ENCODE data around the gene CTDSPL2. TPM values are rescaled to one million over a fixed set of nuclear protein-coding genes. Genes with fewer than 3 reads are reported as not detected.
"Not testable (repeated sequence)": the region's sequence is repeated elsewhere in the genome, so short reads cannot be mapped to it uniquely, and the experiment has no call there.

Gene CTDSPL2
- total and polyA plus RNA-seq, 7 experiments from 2014 or later, result 40.8 to 81.8 (median 68.6) TPM

- Mint-ChIP-seq H3K9me3 (no peaks in the 10 kb centered on the region), H3K36me3 (peaks cover 0 to 12% (median 5%) of the 10 kb centered on the region in 5 donors), H3K4me1 (peaks cover 4 to 21% (median 12%) of the 10 kb centered on the region in 7 donors), H3K27ac (peak overlapping the region in 4 of 9 donors; percentile 4 to 25 (median 8)), H3K27me3 (no peaks in the 10 kb centered on the region), H3K4me3 (no peak overlapping the region)
- Histone ChIP-seq H3K9me3 (ENCODE audit: control insufficient read depth in 2 of 3, low read length in 3 of 3) (no peaks in the 10 kb centered on the region), H3K27ac (ENCODE audit: low read depth, low read length) (peak overlapping the region; percentile 10), H3K4me3 (ENCODE audit: low read length) (no peak overlapping the region), H3K27me3 (ENCODE audit: control insufficient read depth in 2 of 2, insufficient read depth in 2 of 2, low read length in 2 of 2) (no peaks in the 10 kb centered on the region), H3K4me1 (ENCODE audit: control insufficient read depth in 2 of 2, insufficient read depth in 2 of 2, low read length in 2 of 2) (no peaks in the 10 kb centered on the region), H3K36me3 (ENCODE audit: control insufficient read depth in 2 of 3, insufficient read depth in 3 of 3, low read length in 3 of 3) (peaks cover 0 to 12% (median 0%) of the 10 kb centered on the region in 3 experiments)
- no peak for DNase-seq
- intact Hi-C loops (cut with micrococcal nuclease), result no loop called here
- ATAC-seq, result no peak
- ChIA-PET POLR2A (interaction anchor here (0.5 kb wide), 1 partner anchor 681 kb away, joined by 3 read pairs; no protein-coding TSS in a partner anchor), CTCF (no interaction called here)
Observed at GRCh38 chr15:44527241-44527640, 99.8 kb downstream of the CTDSPL2 start.

- Histone ChIP-seq H3K4me3 (ENCODE audit: low read length) (no peak overlapping the region), H3K27ac (ENCODE audit: low read depth, low read length) (no peak overlapping the region), H3K36me3 (ENCODE audit: control insufficient read depth in 2 of 3, insufficient read depth in 3 of 3, low read length in 3 of 3) (no peaks in the 10 kb centered on the region), H3K9me3 (ENCODE audit: control insufficient read depth in 2 of 3, low read length in 3 of 3) (no peaks in the 10 kb centered on the region), H3K27me3 (ENCODE audit: control insufficient read depth in 2 of 2, insufficient read depth in 2 of 2, low read length in 2 of 2) (no peaks in the 10 kb centered on the region), H3K4me1 (ENCODE audit: control insufficient read depth in 2 of 2, insufficient read depth in 2 of 2, low read length in 2 of 2) (peaks cover 0 to 3% of the 10 kb centered on the region in 2 donors)
- ChIA-PET CTCF (no interaction called here), POLR2A (interaction anchor here (0.5 to 0.7 kb wide), 3 partner anchors 8 to 241 kb away, joined by 3 to 4 read pairs (median 3); partner anchors contain the start of gene GOLM2)
- no peaks in the 10 kb centered on the region for H3K9me3 Mint-ChIP-seq
- ATAC-seq (no peak), DNase-seq (no peak)
- H3K4me1 Mint-ChIP-seq, result peaks cover 4 to 35% (median 21%) of the 10 kb centered on the region in 7 donors
- peak overlapping the region in 2 of 10 donors; percentile 2 to 7 for H3K4me3 Mint-ChIP-seq
- peaks cover 0 to 6% (median 0%) of the 10 kb centered on the region in 5 donors for H3K36me3 Mint-ChIP-seq
- H3K27ac Mint-ChIP-seq, result peak overlapping the region in 8 of 9 donors; percentile 6 to 86 (median 40)
- intact Hi-C loops (cut with micrococcal nuclease), result no loop called here
- H3K27me3 Mint-ChIP-seq, result no peaks in the 10 kb centered on the region
Observed at GRCh38 chr15:44529864-44530604, 102.6 kb downstream of the CTDSPL2 start.

GRCh38 chr15:44530653-44531052, 103.2 kb downstream of the CTDSPL2 start:
- ATAC-seq, result no peak
- intact Hi-C loops (cut with micrococcal nuclease), result no loop called here
- H3K36me3 Mint-ChIP-seq, result peaks cover 0 to 7% (median 0%) of the 10 kb centered on the region in 5 donors
- ChIA-PET CTCF (no interaction called here), POLR2A (interaction anchor here (0.7 kb wide), 1 partner anchor 125 kb away, joined by 4 read pairs; no protein-coding TSS in a partner anchor)
- H3K9me3 Mint-ChIP-seq, result no peaks in the 10 kb centered on the region
- peak overlapping the region; percentile 6 to 86 (median 13) for H3K27ac Mint-ChIP-seq
- DNase-seq, result no peak
- H3K4me3 Mint-ChIP-seq, result peak overlapping the region in 2 of 10 donors; percentile 2 to 13
- no peaks in the 10 kb centered on the region for H3K9me3 ChIP-seq (ENCODE audit: control insufficient read depth in 2 of 3, low read length in 3 of 3)
- no peaks in the 10 kb centered on the region for H3K36me3 ChIP-seq (ENCODE audit: control insufficient read depth in 2 of 3, insufficient read depth in 3 of 3, low read length in 3 of 3)
- peaks cover 3% of the 10 kb centered on the region in 2 donors for H3K4me1 ChIP-seq (ENCODE audit: control insufficient read depth in 2 of 2, insufficient read depth in 2 of 2, low read length in 2 of 2)
- peaks cover 7 to 41% (median 26%) of the 10 kb centered on the region in 7 donors for H3K4me1 Mint-ChIP-seq
- H3K27ac ChIP-seq (ENCODE audit: low read depth, low read length), result no peak overlapping the region
- H3K4me3 ChIP-seq (ENCODE audit: low read length), result no peak overlapping the region
- H3K27me3 ChIP-seq (ENCODE audit: control insufficient read depth in 2 of 2, insufficient read depth in 2 of 2, low read length in 2 of 2), result no peaks in the 10 kb centered on the region
- no peaks in the 10 kb centered on the region for H3K27me3 Mint-ChIP-seq

GRCh38 chr15:44532275-44532674, 104.8 kb downstream of the CTDSPL2 start:
- peaks cover 11 to 46% (median 29%) of the 10 kb centered on the region in 7 donors for H3K4me1 Mint-ChIP-seq
- CTCF ChIA-PET, result interaction anchor here (0.7 kb wide), 2 partner anchors 18 to 245 kb away, joined by 3 read pairs; no protein-coding TSS in a partner anchor
- H3K36me3 Mint-ChIP-seq; H3K36me3 ChIP-seq (ENCODE audit: control insufficient read depth in 2 of 3, insufficient read depth in 3 of 3, low read length in 3 of 3); H3K27ac ChIP-seq (ENCODE audit: low read depth, low read length); H3K4me3 Mint-ChIP-seq; DNase-seq; H3K9me3 Mint-ChIP-seq; ATAC-seq; H3K27me3 Mint-ChIP-seq; H3K4me1 ChIP-seq (ENCODE audit: control insufficient read depth in 2 of 2, insufficient read depth in 2 of 2, low read length in 2 of 2); H3K9me3 ChIP-seq (ENCODE audit: control insufficient read depth in 2 of 3, low read length in 3 of 3); intact Hi-C loops (cut with micrococcal nuclease); H3K4me3 ChIP-seq (ENCODE audit: low read length); H3K27me3 ChIP-seq (ENCODE audit: control insufficient read depth in 2 of 2, insufficient read depth in 2 of 2, low read length in 2 of 2): not testable (repeated sequence)
- POLR2A ChIA-PET, result interaction anchor here (0.7 kb wide), 1 partner anchor 1367 kb away, joined by 6 read pairs; no protein-coding TSS in a partner anchor
- peak overlapping the region in 6 of 9 donors; percentile 14 to 62 (median 56) for H3K27ac Mint-ChIP-seq

GRCh38 chr15:44532689-44533088, 105.3 kb downstream of the CTDSPL2 start:
- ATAC-seq, result no peak
- Mint-ChIP-seq H3K4me1 (peaks cover 11 to 44% (median 28%) of the 10 kb centered on the region in 7 donors), H3K27ac (peak overlapping the region in 8 of 9 donors; percentile 23 to 71 (median 48)), H3K36me3 (peaks cover 0 to 7% (median 4%) of the 10 kb centered on the region in 5 donors), H3K9me3 (no peaks in the 10 kb centered on the region), H3K27me3 (no peaks in the 10 kb centered on the region), H3K4me3 (no peak overlapping the region)
- no peaks in the 10 kb centered on the region for H3K27me3 ChIP-seq (ENCODE audit: control insufficient read depth in 2 of 2, insufficient read depth in 2 of 2, low read length in 2 of 2)
- POLR2A ChIA-PET, result no interaction called here
- H3K9me3 ChIP-seq (ENCODE audit: control insufficient read depth in 2 of 3, low read length in 3 of 3), result no peaks in the 10 kb centered on the region
- DNase-seq, result no peak
- intact Hi-C loops (cut with micrococcal nuclease), result no loop called here
- H3K27ac ChIP-seq (ENCODE audit: low read depth, low read length), result no peak overlapping the region
- peaks cover 0 to 8% (median 0%) of the 10 kb centered on the region in 3 experiments for H3K36me3 ChIP-seq (ENCODE audit: control insufficient read depth in 2 of 3, insufficient read depth in 3 of 3, low read length in 3 of 3)
- CTCF ChIA-PET, result interaction anchor here (0.7 kb wide), 2 partner anchors 19 to 245 kb away, joined by 3 read pairs; no protein-coding TSS in a partner anchor
- H3K4me1 ChIP-seq (ENCODE audit: control insufficient read depth in 2 of 2, insufficient read depth in 2 of 2, low read length in 2 of 2), result peaks cover 8 to 9% of the 10 kb centered on the region in 2 donors
- H3K4me3 ChIP-seq (ENCODE audit: low read length), result no peak overlapping the region

- no peak for DNase-seq
- H3K4me1 Mint-ChIP-seq, result peaks cover 22 to 50% (median 36%) of the 10 kb centered on the region in 7 donors
- intact Hi-C loops (cut with micrococcal nuclease), result loop anchor here (5.0 kb wide), 7 partner anchors 42 to 1428 kb away; partner anchors contain the start of genes SPG11 (in 1 of the 2), TP53BP1 (in 1 of the 2), TRIM69 (in 1 of the 2) and UBR1 (in 1 of the 2)
- ChIA-PET POLR2A (interaction anchor here (1.8 kb wide), 1 partner anchor 25 kb away, joined by 11 read pairs; no protein-coding TSS in a partner anchor), CTCF (interaction anchor here (0.6 kb wide), 1 partner anchor 16 kb away, joined by 4 read pairs; no protein-coding TSS in a partner anchor)
- Histone ChIP-seq H3K27ac (ENCODE audit: low read depth, low read length) (peak overlapping the region; percentile 97), H3K36me3 (ENCODE audit: control insufficient read depth in 2 of 3, insufficient read depth in 3 of 3, low read length in 3 of 3) (peaks cover 0 to 8% (median 0%) of the 10 kb centered on the region in 3 experiments), H3K27me3 (ENCODE audit: control insufficient read depth in 2 of 2, insufficient read depth in 2 of 2, low read length in 2 of 2) (no peaks in the 10 kb centered on the region), H3K9me3 (ENCODE audit: control insufficient read depth in 2 of 3, low read length in 3 of 3) (no peaks in the 10 kb centered on the region), H3K4me1 (ENCODE audit: control insufficient read depth in 2 of 2, insufficient read depth in 2 of 2, low read length in 2 of 2) (peaks cover 9 to 18% of the 10 kb centered on the region in 2 donors), H3K4me3 (ENCODE audit: low read length) (no peak overlapping the region)
- peak overlapping the region; percentile 71 to 98 (median 90) for H3K4me3 Mint-ChIP-seq
- H3K27me3 Mint-ChIP-seq, result no peaks in the 10 kb centered on the region
- no peaks in the 10 kb centered on the region for H3K9me3 Mint-ChIP-seq
- no peak for ATAC-seq
- peak overlapping the region; percentile 17 to 95 (median 81) for H3K27ac Mint-ChIP-seq
- peaks cover 3 to 16% (median 7%) of the 10 kb centered on the region in 5 donors for H3K36me3 Mint-ChIP-seq
Observed at GRCh38 chr15:44535092-44535491, 107.7 kb downstream of the CTDSPL2 start.

All from naive thymus-derived CD4-positive, alpha-beta T cell (primary cell).